ENCODE data around the gene WNK3. TPM values are rescaled to one million over a fixed set of nuclear protein-coding genes. Genes with fewer than 3 reads are reported as not detected.

Gene WNK3
- total and polyA plus RNA-seq, 9 of the 15 experiments (the other 6 are each of a cell fraction or from before 2014, with no cell fraction given), result under 0.01 to 0.02 (median 0.01) TPM; not detected in 4

GRCh38 chrX:54180403-54180802, 177.4 kb downstream of the WNK3 start (continued):
- no peak for TF ChIP-seq ATF1 (CRISPR knock-in tag; IDR thresholded peaks at IDR 0.05)
- no peak for TF ChIP-seq ATF1 (tag; IDR thresholded peaks at IDR 0.05)
- TF ChIP-seq BRCA1 (IDR thresholded peaks at IDR 0.05), result no peak
- no peak for TF ChIP-seq BRCA1 (CRISPR knock-in tag; IDR thresholded peaks at IDR 0.05)
- TF ChIP-seq RREB1 (CRISPR knock-in tag; IDR thresholded peaks at IDR 0.05), result no peak
- no peak for TF ChIP-seq NCOA6 (IDR thresholded peaks at IDR 0.05)
- TF ChIP-seq RHOXF2B (CRISPR knock-in tag; conservative IDR thresholded peaks at IDR 0.05), result no peak
- TF ChIP-seq SRF (CRISPR knock-in tag; IDR thresholded peaks at IDR 0.05), result no peak
- TF ChIP-seq STAT5B (CRISPR knock-in tag; IDR thresholded peaks at IDR 0.05), result no peak
- TF ChIP-seq ZBTB43 (CRISPR knock-in tag; IDR thresholded peaks at IDR 0.05), result no peak
- no peak for TF ChIP-seq SETDB1 (IDR thresholded peaks at IDR 0.05; ENCODE audit: low read length)
- TF ChIP-seq ZBTB49 (CRISPR knock-in tag; IDR thresholded peaks at IDR 0.05; ENCODE audit: borderline replicate concordance), result no peak
